Measurements from ENCODE around the gene C1RL.

C1RL gene

GRCh38 chr12:7136071-7136470 is 27.1 kb upstream of the C1RL start:
- DNase-seq, result no peak

DNA sequence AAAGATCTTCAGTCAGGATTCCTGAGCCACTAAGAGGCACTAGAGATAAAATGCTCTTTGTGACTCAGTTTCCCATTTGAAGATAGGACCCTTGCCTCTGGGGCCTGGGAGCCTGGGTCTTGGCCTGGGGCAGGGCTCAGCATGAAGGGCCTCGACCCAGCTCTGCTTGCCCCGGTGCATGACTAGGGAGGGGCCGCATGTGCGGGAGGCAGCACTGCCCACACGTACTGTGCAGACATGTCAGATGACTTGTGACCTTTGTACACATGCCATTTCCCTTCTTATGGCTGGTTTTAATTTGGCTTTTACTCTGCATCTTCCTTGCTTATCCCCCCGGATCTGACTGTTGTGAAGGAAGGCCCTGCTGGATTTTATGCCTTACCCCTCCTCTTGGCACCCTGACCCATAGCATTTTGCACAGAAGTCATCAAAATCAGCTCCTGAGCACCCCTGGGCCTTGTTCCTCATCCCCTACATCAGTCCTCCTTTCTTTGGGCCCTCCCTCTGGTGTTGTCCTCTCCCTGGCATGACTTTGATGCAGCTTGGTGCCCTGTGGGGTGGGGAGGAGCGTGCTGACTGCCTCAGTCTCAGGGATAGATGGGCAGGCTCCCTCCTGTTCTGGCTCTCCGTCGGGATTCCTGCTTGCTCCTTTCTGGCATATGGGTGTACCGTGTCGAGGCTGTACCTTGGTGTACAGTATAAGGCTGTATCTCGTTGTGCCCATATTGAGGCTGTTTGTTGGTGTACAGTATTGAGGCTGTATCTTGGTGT is 25.6 kb upstream of the C1RL start:
- no peak for DNase-seq

DNA sequence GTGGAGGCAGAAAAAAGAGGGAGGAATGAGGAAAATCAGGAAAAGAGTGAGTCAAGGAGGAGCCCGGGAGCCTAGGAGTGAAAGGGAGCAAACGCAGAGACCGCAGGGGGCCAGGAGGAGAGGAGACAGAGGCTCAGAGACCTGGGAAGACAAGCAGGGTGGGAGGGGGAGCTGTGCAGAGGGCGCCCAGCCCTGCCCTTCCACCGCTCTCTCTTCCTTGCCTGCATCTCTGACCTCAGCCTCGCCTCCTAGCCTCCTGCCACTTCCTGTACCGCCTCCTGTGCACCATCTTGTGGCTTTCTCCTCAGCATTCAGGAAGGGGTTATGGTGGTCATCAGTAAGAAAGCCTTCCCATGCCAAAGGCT is 22.5 kb upstream of the C1RL start:
- DNase-seq, result no peak

DNA sequence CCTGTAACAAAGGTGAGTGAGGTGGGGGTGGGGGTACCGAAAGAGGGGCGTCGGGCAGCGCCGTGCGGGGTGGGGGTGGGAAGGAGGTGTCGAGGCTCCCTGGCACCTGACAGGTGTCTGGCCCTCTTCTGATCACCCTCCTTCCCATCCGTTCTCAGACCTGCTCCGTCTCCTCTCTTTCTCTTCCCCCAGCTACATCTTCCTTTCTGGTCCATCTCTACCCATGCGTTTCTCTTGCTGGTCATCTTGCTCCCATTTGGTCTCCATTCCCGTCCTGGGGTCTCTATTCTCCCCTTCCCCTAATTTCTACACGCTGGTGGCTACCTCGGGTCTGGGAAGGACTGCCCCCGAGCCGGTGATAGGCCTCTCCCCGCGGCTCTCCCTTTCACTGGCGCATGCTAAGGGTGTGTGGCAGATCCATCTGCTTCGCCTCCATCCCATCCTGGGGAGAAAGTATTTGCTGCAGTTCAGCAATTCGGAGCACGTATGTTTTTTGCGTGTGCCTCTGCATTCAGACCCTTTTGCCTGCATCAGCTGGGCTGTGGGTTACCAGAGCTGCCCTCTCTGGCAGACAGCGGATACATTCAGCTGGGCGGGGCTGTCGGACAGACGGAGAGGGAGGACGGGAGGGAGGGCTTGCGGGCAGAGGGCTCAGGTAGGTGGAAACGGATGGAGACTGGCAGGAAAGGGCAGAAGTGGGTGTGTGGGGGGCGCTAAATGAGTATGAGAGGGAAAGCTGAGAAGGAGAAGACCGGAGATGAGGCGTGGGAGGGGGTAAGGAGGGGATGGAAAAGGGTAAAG is 21.9 kb upstream of the C1RL start:
- DNase-seq, result peak; percentile 19

DNA sequence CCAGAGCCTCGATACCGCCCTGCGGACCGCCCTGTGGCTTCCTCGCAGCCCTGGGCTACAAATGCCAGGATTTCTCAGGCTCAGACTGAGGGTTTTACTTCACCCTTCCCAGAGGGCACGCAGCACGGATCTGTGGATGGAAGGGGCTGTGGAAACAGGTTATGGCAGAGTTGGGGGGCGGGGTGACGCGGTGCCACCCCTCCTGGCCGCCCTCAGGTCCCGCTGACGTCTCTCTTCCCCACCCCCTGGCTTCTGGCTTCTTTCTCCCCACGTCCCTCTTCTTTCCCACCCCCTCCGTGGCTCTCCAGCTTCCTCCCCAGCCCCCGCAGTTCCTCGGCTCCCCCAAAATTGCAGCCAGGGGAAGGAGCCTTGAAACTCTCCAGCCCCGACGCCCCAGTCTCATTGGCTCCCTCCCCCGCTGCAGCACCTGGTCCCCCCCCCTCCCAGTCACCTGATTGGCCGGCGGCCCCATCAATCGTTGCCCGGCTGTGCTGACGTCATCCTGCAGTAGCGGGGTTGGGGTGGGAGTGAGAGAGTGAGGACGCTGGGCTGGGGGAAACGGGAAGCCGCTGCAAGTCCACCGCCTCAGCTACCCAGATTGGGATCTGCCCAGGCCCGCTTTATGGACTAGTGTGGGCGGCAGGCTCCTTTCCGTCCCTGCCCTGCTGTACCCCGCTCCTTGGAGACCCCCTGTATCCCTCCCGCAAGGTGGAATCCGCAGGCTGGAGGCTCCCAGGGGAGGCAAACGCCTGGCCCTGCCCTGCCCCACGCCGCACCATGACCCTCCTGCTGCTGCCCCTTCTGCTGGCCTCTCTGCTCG is 21.1 kb upstream of the C1RL start, which contains the start of gene CLSTN3:
CLSTN3 (plus strand) TSS at position 500 of the 820 bp plus-strand sequence; CDS start at position 778, 278 bp downstream.
- DNase-seq, result peak; percentile 53

DNA sequence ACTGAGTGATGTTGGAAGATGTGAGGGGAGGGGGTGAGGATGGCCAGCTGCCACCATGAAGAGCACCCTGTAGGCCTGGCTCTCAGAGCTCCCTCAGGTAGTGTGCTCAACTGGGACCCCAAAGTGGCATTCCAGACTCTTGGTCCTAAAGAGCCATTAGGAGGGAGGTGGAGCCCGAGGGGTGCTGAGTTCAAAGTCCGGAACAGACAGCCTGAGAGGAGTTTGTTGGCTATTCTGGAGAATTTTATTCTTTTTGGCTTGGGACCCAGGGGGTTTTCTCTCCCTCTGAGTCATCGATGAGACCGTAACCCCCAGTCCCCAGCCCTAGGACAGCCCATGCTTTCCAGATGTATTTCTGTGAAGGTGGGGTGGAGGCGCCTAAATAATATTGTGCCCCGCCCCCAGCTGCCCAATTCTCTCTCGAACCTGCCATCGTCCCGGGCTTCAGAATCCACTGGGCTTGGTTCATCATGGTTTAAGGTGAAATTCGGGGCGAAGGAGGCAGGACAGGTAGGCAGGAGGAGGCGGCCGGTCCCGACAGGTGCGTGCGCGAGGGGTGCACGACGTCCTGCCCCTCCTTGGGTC is 20.4 kb upstream of the C1RL start:
- no peak for DNase-seq

GRCh38 chr12:7128681-7129286 is 19.8 kb upstream of the C1RL start, which contains the start of gene RBP5:
RBP5 (minus strand) TSS chr12:7128889; CDS start chr12:7128775, 114 bp downstream.
- no peak for DNase-seq

- DNase-seq, result no peak
Measured at GRCh38 chr12:7127916-7128626, 19.1 kb upstream of the C1RL start.

DNA sequence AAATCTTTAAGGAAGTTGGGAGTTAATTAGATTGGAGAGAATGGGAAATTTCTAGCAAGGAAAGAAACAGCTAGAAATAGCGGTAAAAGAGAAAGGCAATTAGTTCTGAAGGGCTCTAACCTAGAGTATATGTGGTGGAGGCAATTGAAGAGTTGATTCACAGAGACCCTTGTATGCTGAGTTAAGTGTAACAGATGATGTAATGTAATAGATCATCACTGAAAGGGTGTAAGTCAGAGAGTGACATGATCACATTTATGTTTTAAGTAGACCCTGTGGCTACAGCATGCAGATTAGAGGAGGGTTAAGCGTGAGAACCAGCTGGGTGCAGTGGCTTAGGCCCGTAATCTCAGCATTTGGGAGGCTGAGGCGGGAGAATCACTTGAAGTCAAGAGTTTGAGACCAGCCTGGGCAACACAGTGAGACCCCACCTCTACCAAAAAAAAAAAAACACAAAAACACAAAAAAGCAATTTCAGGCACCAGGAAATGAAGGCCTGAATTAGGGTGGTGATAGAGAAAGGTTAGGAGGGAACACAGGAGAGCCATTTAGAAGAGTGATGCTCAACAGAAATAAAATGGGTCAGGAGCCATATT is 16.7 kb upstream of the C1RL start:
- DNase-seq, result no peak

DNA sequence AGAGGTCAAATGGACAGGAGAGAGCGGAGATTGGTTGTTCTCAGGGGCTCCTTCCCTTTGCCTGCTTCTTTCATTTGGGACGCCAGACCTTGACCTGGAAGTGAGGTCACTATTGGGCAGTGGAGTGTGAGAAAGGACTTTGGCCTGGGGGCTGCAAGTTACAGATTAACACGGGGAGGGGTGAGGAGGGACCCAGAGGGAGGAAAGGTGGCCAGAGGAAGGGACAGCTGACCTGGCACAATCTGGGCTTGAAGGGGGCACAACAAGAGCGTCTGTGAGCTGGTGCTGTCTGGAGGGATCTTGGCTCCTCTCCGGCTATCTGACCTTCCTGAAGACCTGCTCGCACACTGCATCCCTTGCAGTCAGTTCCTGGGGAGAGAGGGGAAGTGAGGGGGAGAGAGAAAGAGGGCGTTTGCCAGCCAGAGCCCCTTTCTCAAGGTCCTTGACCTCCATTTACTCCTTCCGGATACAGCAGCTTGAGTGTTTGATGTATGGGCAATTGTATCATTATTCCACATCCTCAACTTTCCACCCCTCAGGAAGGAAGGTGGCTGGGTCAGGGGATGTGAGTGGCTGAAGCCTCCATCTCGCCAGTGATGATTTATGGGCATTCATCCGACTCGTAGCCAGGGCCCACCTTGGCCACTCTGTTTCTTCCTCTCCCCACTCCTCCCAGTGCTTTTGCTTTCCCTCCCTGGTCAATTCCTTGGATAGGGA is 14.9 kb upstream of the C1RL start:
- no peak for DNase-seq

DNA sequence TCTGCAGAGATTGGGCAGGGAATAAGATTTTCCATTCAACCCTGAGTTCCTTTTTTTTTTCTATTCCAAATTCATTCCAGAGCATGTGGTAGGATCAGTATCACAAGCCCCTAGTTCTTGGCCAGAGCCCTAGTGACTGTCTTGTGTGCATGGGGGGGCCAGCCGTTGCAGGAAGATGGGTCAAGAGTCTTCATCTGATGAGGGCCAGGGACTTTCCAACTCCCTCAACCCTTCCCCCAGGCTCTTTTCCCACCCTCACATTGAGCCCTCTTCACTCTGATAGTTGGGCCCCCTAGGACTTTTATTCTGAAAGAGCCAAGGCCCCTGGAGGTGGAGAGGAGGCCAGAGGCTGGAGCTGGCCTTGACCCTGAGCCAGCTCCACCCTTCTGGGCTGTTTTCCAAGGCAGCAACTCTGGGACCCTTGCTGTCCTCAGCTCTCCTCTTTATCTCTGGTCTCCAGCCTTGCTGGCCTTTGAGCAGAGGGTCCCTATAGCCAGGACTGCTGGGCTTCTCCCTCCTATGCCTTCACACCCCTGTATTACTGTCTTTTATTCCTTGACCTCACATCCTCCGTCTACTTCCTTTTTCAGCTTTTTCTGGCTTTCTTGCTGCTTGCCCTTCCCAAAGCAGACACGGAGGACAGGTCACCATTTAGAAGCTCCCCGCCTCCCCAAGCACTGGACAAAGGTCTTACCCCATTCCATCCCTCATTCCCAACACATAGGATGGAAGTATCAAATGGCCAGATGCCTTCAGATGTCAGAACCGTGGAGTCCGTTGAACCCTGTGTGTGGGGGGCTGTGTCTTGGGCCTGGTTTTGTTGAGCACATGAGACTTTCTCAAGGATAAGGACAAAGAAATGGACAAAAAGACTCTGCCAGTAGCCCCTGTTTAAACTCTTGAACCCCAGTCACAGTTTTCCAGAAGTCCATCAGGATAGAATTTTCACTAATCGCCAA is 14.1 kb upstream of the C1RL start:
- DNase-seq, result no peak

GRCh38 chr12:7121324-7121723 is 12.3 kb upstream of the C1RL start:
- no peak for DNase-seq

DNA sequence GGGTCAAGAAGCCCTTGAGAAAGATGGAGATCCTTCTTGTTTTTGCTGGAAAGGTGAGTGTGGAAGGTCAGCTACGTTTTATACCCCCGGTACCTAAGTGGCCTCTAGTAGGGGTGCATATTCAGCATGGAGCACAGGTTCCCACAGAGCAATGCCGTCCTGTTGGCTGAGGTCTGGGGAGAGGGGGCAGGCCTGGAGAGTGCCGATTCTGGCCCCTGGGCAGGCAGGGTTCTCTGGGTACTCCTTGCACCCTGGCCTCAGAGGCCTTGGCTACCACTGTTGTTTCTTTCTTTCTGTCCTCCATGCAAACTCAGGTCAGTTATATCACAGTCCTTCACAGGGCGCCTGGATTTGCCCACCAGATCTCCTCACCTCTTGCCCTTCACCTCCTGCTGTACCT is 11.2 kb upstream of the C1RL start:
- DNase-seq, result no peak

DNA sequence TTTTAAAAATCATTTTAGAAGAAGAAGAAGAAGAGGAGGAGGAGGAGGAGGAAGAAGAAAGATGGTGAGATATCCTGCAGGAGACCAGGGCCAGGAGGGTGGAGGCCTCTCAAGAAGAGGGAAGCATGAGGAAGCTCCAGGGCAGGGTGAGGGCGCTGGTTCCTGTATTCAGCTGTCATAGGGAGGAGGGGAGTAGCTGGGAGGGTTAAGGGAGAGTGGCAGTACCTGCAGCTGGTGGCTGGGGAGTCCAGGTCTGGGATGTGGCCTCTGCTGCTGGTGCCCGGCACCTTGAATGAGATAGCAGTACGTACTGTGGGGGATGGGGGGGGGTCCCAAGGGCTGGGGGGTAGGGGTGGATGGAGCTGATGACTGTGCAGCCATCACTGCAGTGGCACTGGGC is 9.9 kb upstream of the C1RL start:
- no peak for DNase-seq

DNA sequence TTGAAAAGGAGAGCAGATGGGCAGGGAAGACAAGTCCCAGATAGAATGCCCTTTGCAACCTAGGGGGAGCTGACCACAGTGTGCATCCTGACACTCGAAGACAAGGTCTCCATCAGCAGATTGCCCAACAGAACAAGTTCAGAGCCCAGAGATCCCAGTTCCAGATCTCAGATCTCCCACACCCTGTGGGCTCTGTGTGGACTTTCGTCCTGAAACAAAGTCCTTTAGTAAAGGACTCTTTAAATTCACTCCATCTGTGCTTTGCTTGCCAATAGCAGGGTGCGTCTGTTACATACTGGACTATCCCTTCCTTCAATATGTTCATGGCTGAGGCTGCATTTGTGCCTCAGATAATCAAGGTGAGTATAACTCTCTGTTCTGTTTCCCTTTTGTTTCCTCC is 8.7 kb upstream of the C1RL start:
- DNase-seq, result no peak

DNA sequence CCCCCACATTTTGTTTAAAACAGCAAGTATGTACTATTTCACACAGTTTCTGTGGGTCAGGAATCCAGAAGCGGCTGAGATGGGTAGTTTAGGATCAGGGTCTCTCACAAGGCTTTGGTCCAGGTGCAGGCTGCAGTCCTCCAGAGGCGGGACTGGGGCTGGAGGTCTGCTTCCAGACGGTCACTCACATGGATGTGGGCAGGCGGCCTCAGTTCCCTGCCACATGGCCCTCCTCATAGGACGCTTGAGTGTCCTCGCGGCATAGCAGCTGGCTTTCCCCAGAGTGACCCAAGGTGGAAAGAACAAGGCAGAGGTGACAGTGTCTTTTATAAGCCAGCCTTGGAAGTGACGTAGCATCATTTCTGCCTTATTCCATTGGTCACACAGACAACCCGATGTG is 7.9 kb upstream of the C1RL start:
- DNase-seq, result no peak

DNA sequence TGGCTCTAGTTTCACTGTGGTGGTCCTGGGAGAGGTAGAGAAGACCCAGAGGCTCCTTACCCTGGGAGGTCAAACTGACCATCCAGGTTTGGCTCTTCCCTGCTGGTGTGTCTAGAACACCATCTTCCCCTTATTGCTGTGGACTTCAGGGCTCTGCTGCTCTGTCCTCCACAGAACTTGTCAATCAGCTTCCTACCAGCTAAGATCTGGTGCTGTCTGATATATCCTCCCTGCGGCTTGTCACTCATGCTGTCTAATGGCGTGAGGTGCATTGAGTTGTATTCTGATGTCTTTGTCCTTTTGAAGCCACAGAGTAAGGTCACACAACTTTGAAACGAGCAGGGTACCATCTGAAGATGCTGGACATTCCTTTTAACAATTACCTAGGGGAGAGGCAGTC is 7.2 kb upstream of the C1RL start:
- DNase-seq, result no peak

- no peak for DNase-seq
Measured at GRCh38 chr12:7114851-7115250, 5.8 kb upstream of the C1RL start.

DNA sequence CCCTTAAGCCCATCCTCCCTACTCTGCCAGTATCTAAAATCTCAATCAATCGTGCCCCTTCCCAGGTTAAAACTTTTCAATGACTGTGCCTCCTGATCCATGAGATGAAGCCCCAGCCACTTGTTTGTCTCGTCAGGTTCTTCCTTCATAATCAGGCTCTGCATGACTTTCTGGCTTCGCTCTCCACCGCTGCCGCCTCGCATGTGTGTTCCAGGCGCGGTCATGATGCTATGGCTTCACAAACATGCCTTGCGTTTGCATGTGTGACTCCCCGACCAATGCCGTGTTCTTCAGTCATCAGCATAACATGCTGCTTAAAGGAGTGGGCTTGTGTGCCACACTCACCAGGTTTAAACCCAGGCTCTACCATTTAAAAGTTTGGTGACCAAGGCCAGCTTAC is 5.0 kb upstream of the C1RL start:
- no peak for DNase-seq
